HepG2 (cell line): ENCODE measurements around the gene CRYAA. TPM values are rescaled to one million over a fixed set of nuclear protein-coding genes. Genes with fewer than 3 reads are reported as not detected.
A peak's percentile ranks its signal among the peaks of the same experiment; 100 is the strongest.

ENCODE experiments used
- FOXC1 ChIP-seq: sonication (generic); formaldehyde crosslinking; IDR thresholded peaks from 2 replicates; pipeline ENCODE4 v1.8.0; 2022; ENCODE audit warnings: mild to moderate bottlenecking, missing genetic modification reagents, borderline replicate concordance
- FOXP4 ChIP-seq: sonication (generic); formaldehyde crosslinking; IDR thresholded peaks from 2 replicates; pipeline ENCODE4 v1.4.0; 2020; ENCODE audit warnings: missing genetic modification reagents
- GABPB1 ChIP-seq: IDR thresholded peaks from 2 replicates; pipeline ENCODE4 v1.6.1; 2016; ENCODE audit warnings: mild to moderate bottlenecking, missing genetic modification reagents, moderate library complexity, missing compliant biosample characterization
- HNF1B ChIP-seq: sonication (generic); formaldehyde crosslinking; IDR thresholded peaks from 2 replicates; pipeline ENCODE4 v1.5.1; 2020; ENCODE audit warnings: mild to moderate bottlenecking, moderate library complexity, missing genetic modification reagents
- IKZF1 ChIP-seq: fragments of 450-650 bp; IDR thresholded peaks from 2 replicates; pipeline ENCODE4 v1.7.1; 2016
- PRDM10 ChIP-seq: sonication (generic); formaldehyde crosslinking; IDR thresholded peaks from 2 replicates; pipeline ENCODE4 v1.4.0; 2020; ENCODE audit warnings: low read depth, missing genetic modification reagents
- REST ChIP-seq, 2 experiments: IDR thresholded peaks; 2 replicates each; pipeline ENCODE4 v1.6.1; 2011 to 2012; ENCODE audit warnings: low read length in 2 of 2, borderline replicate concordance in 1 of 2, low read depth in 1 of 2, mild to moderate bottlenecking in 1 of 2, moderate library complexity in 1 of 2
- SMC3 ChIP-seq: IDR thresholded peaks from 2 replicates; pipeline ENCODE4 v1.6.1; 2011; ENCODE audit warnings: low read length, improper control_type of control experiment
- TBX3 ChIP-seq: fragments of 450-650 bp; IDR thresholded peaks from 2 replicates; pipeline ENCODE4 v1.6.1; 2017; ENCODE audit warnings: antibody characterized with exemption, mild to moderate bottlenecking, inconsistent platforms, borderline replicate concordance
- U2AF1 ChIP-seq: fragments of 200-400 bp; formaldehyde crosslinking; optimal IDR thresholded peaks from 2 replicates; pipeline ENCODE3; 2017; ENCODE audit warnings: mild to moderate bottlenecking, low read depth, low read length
- USF2 ChIP-seq, 2 experiments: sonication (generic) in 1 of 2; formaldehyde crosslinking in 1 of 2; IDR thresholded peaks; 2 replicates each; pipeline versions ENCODE4 v1.5.1 to v1.6.1; 2011 to 2020; ENCODE audit warnings: borderline replicate concordance in 1 of 2, low read depth in 1 of 2, low read length in 1 of 2, mild to moderate bottlenecking in 1 of 2, missing genetic modification reagents in 1 of 2, moderate library complexity in 1 of 2
- ZNF891 ChIP-seq: sonication (generic); formaldehyde crosslinking; IDR thresholded peaks from 2 replicates; pipeline ENCODE4 v1.5.0; 2020; ENCODE audit warnings: mild to moderate bottlenecking, missing genetic modification reagents
- polyA plus RNA-seq, 8 experiments: library from polyadenylated mRNA; depleted of rRNA in 3 of 8; stranded (reverse) in 7 of 8; unstranded in 1 of 8; fragments of >200 nt; fragmentation: Illumina TruSeq in 4 of 8; extraction: Trizol in 4 of 8; gene quantifications; 2 replicates each; pipeline versions ENCODE4 v1.2.1 to v1.2.3, GENCODE V29; 2011 to 2016; ENCODE audit warnings: low read depth in 4 of 8, missing spikeins in 1 of 8, mixed read lengths in 1 of 8; ENCODE audit not compliant: insufficient read depth in 1 of 8
- total RNA-seq, 5 experiments: library from RNA; depleted of rRNA; stranded (reverse); fragments of >200 nt; fragmentation: Illumina TruSeq; extraction: Trizol; gene quantifications; 2 replicates each; pipeline ENCODE4 v1.2.3, GENCODE V29; 2016; ENCODE audit warnings: low read depth in 1 of 5

Gene CRYAA
- total and polyA plus RNA-seq, 2 of the 13 experiments (the other 11 are each of a cell fraction or from before 2014, with no cell fraction given) = 5.6 to 8.6 TPM

GRCh38 chr21:43211072-43211759, 42.4 kb downstream of the CRYAA start (continued):
- TF ChIP-seq FOXP4 = peak; percentile 68
- no peak for TF ChIP-seq USF2 (IDR thresholded peaks at IDR 0.05; ENCODE audit: low read depth, low read length)
- TF ChIP-seq USF2 (CRISPR knock-in tag; IDR thresholded peaks at IDR 0.05; ENCODE audit: borderline replicate concordance) = peak; percentile 42; the same call in 1 of the 2 replicates
- TF ChIP-seq REST (IDR thresholded peaks at IDR 0.05; ENCODE audit: borderline replicate concordance in 1 of 2, low read depth in 1 of 2, low read length in 2 of 2) = peak in 1 of 2 experiments; percentile 7; a peak in 3 of 4 replicates
- TF ChIP-seq U2AF1 = peak; percentile 84
- TF ChIP-seq FOXC1 (CRISPR knock-in tag) = peak; percentile 25; the same call in 1 of the 2 replicates
- TF ChIP-seq HNF1B (CRISPR knock-in tag) = peak; percentile 87; the same call in 1 of the 2 replicates
- peak; percentile 75 for TF ChIP-seq SMC3
- TF ChIP-seq IKZF1 = no peak
- 0 out of 2 replicates have a peak, but pooled peaks have one; percentile 26 for TF ChIP-seq ZNF891 (CRISPR knock-in tag)
- peak; percentile 61; the same call in 1 of the 2 replicates for TF ChIP-seq TBX3
- TF ChIP-seq PRDM10 (CRISPR knock-in tag) = peak; percentile 75
- peak; percentile 70; the same call in 1 of the 2 replicates for TF ChIP-seq GABPB1
